Left kidney (tissue), 2 donors: ENCODE results near the gene EIF1B. TPM values are rescaled to one million over a fixed set of nuclear protein-coding genes. Genes with fewer than 3 reads are reported as not detected.

ENCODE experiments used
- DNase-seq: peaks from one replicate; pipeline ENCODE4 v3.0.0-alpha.2; 2013
- polyA plus RNA-seq: library from polyadenylated mRNA; unstranded; fragments of 120-200 nt; gene quantifications from one replicate; pipeline ENCODE4 v1.2.1, GENCODE V29; 2013; ENCODE audit not compliant: insufficient read length

Gene EIF1B
- polyA plus RNA-seq, 1 donor = 124 TPM

- DNase-seq = no peak
Measured at GRCh38 chr3:40306336-40306735, 3.2 kb upstream of the EIF1B start.

GRCh38 chr3:40307176-40307575, 2.3 kb upstream of the EIF1B start:
- no peak for DNase-seq

GRCh38 chr3:40308725-40309417, 636 bp upstream of the EIF1B start:
- DNase-seq = no peak

GRCh38 chr3:40309925-40310695, 603 bp downstream of the EIF1B start:
- peak; percentile 51 for DNase-seq

DNA sequence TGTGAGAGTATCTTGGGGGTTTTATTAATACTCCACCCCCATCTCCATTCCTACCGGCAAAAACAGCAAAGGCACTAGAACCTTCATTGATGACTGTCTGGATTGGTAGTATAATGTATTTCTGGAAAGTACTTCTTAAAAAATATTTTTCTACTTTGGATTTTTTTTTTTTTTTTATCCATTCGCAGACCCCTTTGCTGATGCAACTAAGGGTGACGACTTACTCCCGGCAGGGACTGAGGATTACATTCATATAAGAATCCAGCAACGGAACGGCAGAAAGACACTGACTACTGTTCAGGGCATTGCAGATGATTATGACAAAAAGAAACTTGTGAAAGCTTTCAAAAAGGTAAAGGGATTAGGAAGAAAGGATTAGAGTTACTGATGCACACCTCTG, 1.2 kb downstream of the EIF1B start:
- DNase-seq = peak; percentile 18

- no peak for DNase-seq
Measured at GRCh38 chr3:40312661-40313226, 3.2 kb downstream of the EIF1B start.

DNA sequence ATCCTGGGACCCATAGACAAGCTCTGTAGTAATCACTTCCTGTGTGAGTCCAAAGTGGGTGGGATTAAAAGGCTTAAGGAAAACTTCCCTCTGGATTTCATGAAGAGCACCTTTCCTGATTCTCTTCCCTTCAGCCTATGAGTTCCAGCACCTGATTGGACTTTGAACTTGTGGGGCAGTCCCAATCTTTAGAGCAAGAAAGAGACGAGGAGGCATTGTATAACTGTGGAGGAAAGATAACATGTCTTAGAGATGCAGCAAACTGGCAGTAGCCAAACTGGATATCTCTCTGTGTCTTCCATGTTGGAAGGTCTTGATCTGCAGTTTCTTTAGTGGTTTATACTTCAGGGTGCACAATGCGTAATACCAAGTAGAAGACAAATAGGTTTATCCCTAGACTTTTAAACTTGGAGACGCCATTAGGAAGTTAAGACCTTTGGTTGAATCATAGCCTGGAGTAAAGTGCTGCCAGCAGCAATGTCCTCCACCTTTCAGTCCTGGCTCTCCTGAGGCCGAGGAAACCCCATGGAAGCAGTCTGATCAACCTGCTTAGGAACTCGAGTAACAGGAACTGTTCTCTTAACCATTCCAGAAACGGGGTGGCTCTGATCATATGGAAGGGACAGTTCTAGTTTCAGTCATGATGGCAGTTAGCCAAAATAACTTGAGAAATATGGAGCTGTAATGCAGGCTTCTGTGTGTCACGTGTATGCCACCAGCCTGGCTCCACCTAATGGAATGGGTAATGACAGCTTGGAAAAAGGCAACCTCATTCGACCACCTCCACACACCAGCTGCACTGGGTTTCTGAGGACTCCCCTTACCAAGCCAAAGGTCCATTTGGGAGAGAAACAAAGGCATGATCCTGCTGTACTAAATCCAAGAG, 4.7 kb downstream of the EIF1B start:
- no peak for DNase-seq

DNA sequence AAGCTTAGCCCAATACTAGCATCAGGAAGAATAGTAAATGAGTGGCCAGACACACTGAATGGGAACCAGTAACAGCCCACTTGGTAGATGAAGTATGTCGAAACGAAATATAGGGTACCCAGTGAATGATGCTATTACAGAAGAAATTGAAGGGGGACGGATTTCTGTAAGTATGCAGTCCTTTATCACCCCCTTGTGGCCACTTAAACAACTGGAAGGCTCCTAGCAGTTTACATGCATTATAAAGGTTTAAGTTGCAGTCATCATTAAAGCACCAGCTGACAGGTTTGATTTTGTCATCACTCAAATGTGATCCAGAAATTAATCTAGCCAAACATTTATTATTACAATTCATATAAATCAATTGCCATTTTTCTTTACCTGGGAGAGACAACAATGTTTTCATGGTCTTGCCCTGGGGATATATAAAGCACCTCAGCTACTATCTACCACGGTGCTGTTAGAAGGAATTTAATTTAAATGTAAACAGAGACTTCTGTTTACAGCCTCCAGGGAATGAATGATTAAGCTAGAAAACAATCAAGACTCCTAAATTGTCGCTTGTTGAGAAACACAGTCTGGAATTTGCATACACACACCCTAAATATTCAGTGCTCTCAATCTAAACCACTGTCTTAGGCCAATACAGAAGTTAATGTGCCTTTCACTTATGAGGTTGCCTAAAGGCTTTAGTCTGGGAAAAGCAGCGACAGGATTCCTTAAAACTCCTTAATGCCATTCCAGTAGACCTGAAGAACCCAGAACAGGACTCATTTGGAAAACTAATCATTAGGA, 7.8 kb downstream of the EIF1B start:
- DNase-seq = peak; percentile 58

GRCh38 chr3:40321818-40322217, 12.3 kb downstream of the EIF1B start:
- no peak for DNase-seq

DNA sequence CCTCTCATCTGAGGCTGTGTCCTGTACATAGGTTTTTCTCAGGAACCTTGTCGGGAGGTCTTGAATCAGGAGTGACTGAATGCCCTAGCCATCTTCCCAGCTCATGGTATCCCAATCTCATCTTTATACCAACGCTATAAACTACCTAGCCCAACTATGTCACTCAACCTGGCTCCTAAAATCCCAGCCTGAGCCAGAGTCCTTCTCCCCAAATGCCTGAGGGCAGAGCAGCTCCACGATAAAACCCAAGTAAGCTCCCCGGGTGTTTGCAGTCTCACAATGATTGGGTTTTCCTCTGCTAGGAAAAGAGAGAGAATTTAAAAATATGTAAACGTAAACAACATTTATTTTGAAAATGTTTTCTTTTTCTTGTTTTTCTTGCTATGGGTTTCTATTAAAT, 14.4 kb downstream of the EIF1B start:
- no peak for DNase-seq

DNA sequence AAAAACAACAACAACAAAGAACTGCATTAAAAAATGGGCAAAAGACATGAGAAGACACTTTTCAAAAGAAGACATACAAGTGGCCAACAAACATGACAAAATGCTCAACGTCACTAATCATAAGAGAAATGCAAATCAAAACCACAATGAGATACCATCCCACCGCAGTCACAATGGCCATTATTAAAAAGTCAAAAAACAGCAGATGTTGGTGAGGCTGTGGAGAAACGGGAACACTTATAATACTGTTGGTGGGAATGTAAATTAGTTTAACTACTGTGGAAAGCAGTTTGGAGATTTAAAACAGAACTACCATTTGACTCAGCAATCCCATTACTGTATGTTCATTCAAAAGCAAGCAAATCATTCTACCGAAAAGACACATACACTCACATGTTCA, 15.1 kb downstream of the EIF1B start:
- no peak for DNase-seq

DNA sequence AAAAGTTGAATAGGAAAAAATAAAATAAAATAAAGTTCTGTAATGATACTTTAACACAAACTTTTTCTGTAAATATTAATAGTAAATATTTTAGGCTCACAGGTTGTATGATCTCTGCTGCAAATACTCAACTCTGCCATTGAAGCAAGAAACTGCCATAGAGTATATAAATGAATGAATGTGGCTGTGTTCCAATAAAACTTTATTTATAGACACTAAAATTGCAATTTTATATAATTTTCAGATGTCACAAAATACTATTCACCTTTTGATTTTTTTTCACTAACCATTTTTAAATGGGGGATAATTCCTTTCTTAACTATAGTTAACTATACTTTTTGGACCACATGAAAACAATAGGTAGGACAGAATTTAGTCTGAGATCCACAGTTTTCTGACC, 16.0 kb downstream of the EIF1B start:
- DNase-seq = no peak

GRCh38 chr3:40328374-40328773, 18.9 kb downstream of the EIF1B start:
- DNase-seq = no peak

GRCh38 chr3:40329071-40329470, 19.6 kb downstream of the EIF1B start:
- no peak for DNase-seq

GRCh38 chr3:40332684-40333083, 23.2 kb downstream of the EIF1B start:
- DNase-seq = no peak

- DNase-seq = no peak
Measured at GRCh38 chr3:40333416-40333815, 23.9 kb downstream of the EIF1B start.

DNA sequence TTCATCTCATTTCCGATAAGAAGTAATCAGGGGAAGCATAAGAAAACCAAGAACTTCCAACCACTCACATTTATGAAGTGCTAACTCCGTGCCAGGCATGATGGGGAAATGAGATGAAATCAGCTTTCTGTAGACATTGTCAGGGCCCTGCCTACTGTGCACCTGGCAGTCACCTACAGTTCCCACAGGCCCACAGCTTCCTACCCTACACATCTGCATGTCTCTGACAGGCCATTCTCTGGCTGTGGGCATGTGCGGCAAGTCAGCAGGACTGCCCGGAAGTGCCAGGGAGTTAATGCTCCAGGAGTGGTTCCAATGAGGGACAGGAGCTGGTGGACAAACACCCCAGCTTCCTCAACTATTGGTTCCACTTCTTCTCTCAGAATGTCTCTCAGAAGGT, 24.3 kb downstream of the EIF1B start:
- no peak for DNase-seq

DNA sequence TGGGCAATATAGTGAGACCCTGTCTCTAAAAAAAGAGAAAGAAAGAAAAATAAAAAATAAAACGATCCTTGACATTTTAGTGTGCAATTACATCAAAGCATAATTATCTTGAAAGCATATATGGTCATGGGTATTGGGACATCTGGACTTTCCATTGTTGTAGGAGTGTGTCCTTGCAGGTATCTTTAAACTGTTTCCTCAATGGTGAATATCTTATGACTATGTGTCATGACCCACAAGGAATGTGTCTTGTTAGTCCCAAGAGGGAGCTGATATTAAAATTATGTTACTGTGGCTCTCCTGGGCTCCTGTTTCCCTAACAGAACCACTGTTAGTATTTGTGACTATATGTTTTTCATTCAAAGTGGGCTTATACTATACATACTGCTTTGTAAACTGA, 26.6 kb downstream of the EIF1B start:
- DNase-seq = no peak

GRCh38 chr3:40336511-40337135, 27.1 kb downstream of the EIF1B start:
- no peak for DNase-seq

- DNase-seq = no peak
Measured at GRCh38 chr3:40337136-40338108, 27.9 kb downstream of the EIF1B start.
